Fibroblast of villous mesenchyme (primary cell): ENCODE measurements around the gene GFRA1. TPM values are rescaled to one million over a fixed set of nuclear protein-coding genes. Genes with fewer than 3 reads are reported as not detected.
A peak's percentile ranks its signal among the peaks of the same experiment; 100 is the strongest.

Experiments
- DNase-seq: peaks from one replicate; pipeline ENCODE4 v3.0.0-alpha.2; 2010; ENCODE audit warnings: low read depth
- H3K4me3 ChIP-seq: 2 replicates; pipeline ENCODE4 v1.5.1; 2011; ENCODE audit warnings: low read depth, mild to moderate bottlenecking, low read length
- total RNA-seq: library from RNA; depleted of rRNA; stranded (reverse); fragments of >200 nt; gene quantifications from 2 replicates; pipeline ENCODE4 v1.2.3, GENCODE V29; 2012
- TF ChIP-seq, protein P1 (sequence below): IDR thresholded peaks from 2 replicates; pipeline ENCODE4 v1.5.1; 2012; ENCODE audit warnings: low read depth, mild to moderate bottlenecking, low read length; ENCODE audit not compliant: insufficient read depth

The GFRA1 gene
- total RNA-seq, 1 donor, result 59.6 TPM

DNA sequence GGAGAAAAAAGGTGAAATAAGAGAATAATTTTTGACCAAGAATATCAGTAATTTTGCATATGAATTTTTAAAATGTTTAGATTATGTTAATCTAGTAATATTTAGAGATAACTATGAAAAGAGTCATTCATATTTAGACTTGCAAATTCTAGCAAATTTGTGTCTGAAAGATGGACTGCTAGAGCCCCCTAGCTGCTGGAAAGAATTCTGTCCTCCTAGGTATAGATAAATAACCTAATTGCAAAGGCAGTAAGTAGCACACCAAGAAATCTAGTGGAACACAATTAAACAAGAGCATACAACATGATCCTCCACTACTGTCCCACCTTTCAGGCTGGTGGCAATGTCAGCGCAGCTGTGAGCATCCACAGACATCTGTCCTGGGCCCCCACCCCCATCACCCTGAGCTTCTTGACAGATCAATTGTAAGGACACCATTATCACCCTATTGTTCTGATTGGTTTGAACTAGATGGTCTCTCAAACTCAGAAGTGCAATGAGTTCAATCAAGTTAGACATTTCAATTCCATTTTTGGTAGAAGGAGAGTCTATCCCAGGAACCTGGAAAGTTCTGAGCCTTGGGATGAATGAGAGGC, 15.0 kb upstream of the GFRA1 start:
- DNase-seq, result peak; percentile 75
- TF ChIP-seq, protein P1, sequence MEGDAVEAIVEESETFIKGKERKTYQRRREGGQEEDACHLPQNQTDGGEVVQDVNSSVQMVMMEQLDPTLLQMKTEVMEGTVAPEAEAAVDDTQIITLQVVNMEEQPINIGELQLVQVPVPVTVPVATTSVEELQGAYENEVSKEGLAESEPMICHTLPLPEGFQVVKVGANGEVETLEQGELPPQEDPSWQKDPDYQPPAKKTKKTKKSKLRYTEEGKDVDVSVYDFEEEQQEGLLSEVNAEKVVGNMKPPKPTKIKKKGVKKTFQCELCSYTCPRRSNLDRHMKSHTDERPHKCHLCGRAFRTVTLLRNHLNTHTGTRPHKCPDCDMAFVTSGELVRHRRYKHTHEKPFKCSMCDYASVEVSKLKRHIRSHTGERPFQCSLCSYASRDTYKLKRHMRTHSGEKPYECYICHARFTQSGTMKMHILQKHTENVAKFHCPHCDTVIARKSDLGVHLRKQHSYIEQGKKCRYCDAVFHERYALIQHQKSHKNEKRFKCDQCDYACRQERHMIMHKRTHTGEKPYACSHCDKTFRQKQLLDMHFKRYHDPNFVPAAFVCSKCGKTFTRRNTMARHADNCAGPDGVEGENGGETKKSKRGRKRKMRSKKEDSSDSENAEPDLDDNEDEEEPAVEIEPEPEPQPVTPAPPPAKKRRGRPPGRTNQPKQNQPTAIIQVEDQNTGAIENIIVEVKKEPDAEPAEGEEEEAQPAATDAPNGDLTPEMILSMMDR, result peak; percentile 84
- no peak overlapping the region for H3K4me3 ChIP-seq

DNA sequence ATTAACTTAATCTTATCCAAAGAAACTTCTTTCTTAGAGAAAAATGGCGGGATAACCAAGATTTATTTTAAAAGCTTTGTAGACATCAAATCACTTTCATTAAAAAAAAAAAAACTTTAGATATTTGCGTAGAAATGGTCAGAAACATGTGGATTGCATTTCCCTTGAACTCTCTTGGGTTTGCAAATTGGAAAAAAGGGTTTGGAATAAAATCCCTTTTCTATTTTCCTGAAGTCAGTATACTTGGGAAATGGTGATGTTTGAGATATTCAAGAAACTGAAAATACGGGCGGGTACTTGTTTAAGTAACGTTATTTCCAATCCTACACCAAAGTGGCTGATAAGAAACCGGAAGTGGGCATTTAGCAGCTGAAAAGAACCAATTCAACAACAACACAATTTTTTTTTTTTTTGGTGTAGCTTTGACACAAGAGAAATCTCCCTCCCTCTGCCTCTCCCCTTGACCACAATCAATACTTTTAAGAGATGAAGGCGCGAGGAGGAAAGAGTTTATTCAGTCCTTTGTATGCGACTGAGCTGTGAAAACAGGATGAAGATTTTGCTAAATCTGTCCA, 13.7 kb upstream of the GFRA1 start:
- H3K4me3 ChIP-seq, result no peak overlapping the region
- TF ChIP-seq, protein P1, result no peak

DNA sequence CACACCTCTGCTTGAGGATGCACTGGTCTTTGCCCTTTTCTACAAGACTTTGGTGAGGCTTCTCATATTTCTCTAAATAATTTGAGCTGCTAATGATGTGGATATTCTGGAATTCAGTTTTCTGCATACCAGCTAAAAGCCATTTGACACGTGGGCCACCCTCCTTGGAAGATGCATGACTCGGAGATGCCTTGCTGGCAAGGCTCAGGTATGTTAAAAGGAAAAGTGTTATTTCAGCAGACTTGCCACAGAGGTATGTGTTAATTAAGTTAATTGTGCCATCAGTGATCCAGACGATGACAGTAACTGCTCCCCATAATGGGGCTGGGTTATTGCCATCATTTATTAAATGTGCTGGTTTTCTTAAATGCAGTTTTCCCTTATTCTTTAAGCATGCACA, 8.8 kb upstream of the GFRA1 start:
- TF ChIP-seq, protein P1, result no peak
- no peak overlapping the region for H3K4me3 ChIP-seq
- DNase-seq, result no peak

More for the DNA sequence above, 13.7 kb upstream of the GFRA1 start:
- DNase-seq, result no peak

GRCh38 chr10:116278846-116279245, 5.8 kb upstream of the GFRA1 start:
- no peak overlapping the region for H3K4me3 ChIP-seq
- DNase-seq, result peak; percentile 27
- TF ChIP-seq, protein P1, result no peak

DNA sequence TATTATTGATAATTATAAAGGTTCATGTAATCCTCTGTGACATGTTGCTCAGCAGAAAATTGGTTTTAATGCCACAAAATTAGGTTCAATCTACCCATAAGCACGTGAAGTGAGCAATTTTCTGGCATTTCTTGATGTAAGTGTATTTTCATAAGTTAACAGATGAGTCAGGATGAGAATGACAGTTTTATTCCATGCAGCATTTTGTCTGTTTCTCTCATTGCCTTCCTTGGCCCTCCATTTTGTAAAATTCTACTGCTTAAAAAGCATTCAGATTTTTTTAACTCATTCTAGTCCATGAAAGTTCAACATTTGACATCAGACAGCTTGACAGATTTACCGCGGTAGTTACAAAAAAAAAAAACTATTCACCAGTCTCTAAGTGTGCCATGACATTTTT, 4.0 kb upstream of the GFRA1 start:
- DNase-seq, result no peak
- TF ChIP-seq, protein P1, result no peak

GRCh38 chr10:116274064-116274904, 1.3 kb upstream of the GFRA1 start:
- peak overlapping the region; percentile 63 for H3K4me3 ChIP-seq
- DNase-seq, result no peak
- TF ChIP-seq, protein P1, result no peak

More for the DNA sequence above, 4.0 kb upstream of the GFRA1 start:
- H3K4me3 ChIP-seq, result no peak overlapping the region
